ENCODE data around the gene COMMD3.
"Not testable (repeated sequence)": the region's sequence is repeated elsewhere in the genome, so short reads cannot be mapped to it uniquely, and the experiment has no call there.

The COMMD3 gene

DNA sequence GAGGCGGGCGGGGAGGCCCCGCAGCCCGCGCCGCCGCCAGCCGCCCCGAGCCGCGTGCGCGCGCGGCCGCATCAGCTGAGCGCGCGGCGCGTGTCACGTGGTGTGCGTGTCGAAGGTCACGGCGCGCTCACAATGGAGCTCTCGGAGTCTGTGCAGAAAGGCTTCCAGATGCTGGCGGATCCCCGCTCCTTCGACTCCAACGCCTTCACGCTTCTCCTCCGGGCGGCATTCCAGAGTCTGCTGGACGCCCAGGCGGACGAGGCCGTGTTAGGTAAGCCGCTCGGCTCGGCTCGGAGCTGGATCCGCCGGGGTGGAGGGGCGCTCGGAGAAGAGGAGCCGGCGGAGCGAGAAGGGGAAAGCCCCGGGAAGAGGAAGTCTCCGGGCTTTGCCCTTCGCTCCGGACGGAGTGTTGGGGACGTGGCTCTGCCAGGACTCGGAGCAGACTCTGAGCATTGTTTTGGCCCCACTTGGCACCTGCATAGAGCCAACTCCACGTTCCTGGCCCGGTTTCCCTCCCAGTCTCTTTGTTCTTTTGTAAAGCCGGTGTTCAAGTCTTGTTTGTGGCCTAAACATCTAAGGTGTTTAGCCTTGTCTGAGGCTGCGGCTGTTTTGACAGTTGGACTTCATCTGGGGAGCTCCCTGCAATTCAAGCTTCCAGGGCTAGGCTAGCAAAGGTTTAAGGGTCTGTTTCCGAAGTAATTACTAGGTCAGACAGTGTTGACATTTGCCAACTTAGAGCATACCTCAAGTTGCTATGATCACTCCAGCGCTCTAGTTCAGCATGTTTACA is at the start of gene COMMD3:
COMMD3 (plus strand) TSS at position 103 of the 790 bp plus-strand sequence; CDS start at position 133, 30 bp downstream.
- DNase-seq (ENCODE audit: low read depth), result peak; percentile 61

- no peak for DNase-seq (ENCODE audit: low read depth)
Measured at GRCh38 chr10:22268503-22268902, 47.7 kb upstream of the COMMD3 start.

GRCh38 chr10:22271786-22272185 is 44.4 kb upstream of the COMMD3 start:
- DNase-seq (ENCODE audit: low read depth), result no peak

DNA sequence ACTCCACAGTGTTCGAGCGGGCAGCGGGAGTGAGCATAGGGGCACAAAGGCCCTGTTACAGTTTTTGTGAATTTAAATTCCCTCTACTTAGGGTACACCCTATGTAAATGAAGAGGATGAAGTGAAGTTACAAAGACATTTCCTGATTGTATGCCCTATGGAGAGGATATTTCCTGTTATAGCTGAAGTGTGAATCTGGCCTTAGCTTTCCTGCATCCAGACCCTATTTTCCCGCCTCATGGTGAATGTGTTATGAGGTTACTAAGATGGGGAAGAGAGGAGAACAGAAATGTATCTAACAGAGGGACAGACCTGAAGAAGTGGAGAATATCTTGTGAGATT is 37.8 kb upstream of the COMMD3 start:
- no peak for DNase-seq (ENCODE audit: low read depth)

GRCh38 chr10:22280078-22280477 is 36.1 kb upstream of the COMMD3 start:
- DNase-seq (ENCODE audit: low read depth), result no peak

DNA sequence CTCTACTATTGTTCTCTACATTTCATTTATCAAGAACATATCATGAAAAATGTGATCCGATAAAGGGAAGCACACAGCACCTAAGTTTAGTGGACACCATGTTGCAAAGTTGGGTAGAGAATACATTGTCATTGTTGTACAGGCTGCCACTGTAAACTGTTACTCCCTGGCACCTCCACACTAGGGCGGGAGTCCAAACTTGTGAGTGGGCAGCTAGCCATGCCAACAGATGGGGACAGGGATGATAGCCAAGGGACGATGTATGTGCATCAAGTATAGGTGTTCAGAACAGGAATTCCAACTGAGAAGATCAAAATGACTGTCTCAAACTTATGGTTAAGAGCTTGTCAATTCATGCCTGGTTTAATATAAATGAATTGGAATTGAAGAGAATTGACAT is 31.1 kb upstream of the COMMD3 start:
- DNase-seq (ENCODE audit: low read depth), result no peak

- DNase-seq (ENCODE audit: low read depth), result no peak
Measured at GRCh38 chr10:22293747-22294404, 22.3 kb upstream of the COMMD3 start.

- no peak for DNase-seq (ENCODE audit: low read depth)
Measured at GRCh38 chr10:22294694-22295093, 21.5 kb upstream of the COMMD3 start.

- DNase-seq (ENCODE audit: low read depth), result no peak
Measured at GRCh38 chr10:22301193-22301592, 15.0 kb upstream of the COMMD3 start.

DNA sequence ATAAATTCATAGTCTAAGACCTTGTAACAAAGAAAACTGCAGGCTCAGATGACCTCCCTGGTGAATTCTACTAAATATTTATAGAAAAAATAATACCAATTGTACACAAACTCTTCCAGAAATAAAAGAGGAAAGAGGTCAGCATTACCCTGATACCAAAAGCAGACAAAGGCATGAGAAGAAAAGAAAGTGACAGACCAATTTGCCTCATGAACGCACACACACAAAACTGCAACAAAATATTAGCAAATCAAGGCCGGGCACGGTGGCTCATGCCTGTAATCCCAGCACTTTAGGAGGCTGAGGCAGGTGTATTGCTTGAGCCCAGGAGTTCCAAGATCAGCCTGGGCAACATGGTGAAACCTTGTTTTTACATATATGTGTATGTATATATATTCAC is 12.7 kb upstream of the COMMD3 start:
- DNase-seq (ENCODE audit: low read depth), result no peak

DNA sequence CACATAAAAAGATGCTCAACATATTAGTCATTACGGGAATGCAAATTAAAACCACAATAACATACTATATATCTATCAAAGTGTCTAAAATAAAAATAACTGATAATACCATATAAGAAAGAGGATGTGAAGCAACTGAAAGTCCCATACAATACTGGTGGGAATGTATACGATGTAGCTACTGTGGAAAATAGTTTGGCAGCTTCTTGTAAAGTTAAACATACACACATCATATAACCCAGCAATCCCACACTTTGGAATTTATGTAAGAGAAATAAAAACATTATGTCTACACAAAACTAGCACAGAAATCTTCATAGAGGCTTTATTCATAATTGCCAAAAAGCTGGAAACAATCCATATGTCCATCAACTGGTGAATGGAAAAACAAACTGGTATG is 10.5 kb upstream of the COMMD3 start:
- no peak for DNase-seq (ENCODE audit: low read depth)

- no peak for DNase-seq (ENCODE audit: low read depth)
Measured at GRCh38 chr10:22308390-22308789, 7.8 kb upstream of the COMMD3 start.

GRCh38 chr10:22309180-22310000 is 6.8 kb upstream of the COMMD3 start:
- no peak for DNase-seq (ENCODE audit: low read depth)

DNA sequence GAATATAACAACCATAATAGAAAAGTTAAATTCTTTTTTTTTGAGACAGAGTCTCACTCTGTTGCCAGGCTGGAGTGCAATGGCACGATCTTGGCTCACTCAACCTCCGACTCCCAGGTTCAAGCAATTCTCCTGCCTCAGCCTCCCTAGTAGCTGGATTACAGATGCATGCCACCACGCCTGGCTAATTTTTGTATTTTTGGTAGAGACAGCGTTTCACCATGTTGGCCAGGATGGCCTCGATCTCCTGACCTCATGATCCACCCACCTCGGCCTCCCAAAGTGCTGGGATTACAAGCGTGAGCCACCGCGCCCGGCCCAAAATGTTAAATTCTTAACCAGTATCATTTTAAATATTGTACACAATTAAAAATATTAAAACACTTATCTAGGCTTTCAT is 6.2 kb upstream of the COMMD3 start:
- not testable (repeated sequence) for DNase-seq (ENCODE audit: low read depth)

DNA sequence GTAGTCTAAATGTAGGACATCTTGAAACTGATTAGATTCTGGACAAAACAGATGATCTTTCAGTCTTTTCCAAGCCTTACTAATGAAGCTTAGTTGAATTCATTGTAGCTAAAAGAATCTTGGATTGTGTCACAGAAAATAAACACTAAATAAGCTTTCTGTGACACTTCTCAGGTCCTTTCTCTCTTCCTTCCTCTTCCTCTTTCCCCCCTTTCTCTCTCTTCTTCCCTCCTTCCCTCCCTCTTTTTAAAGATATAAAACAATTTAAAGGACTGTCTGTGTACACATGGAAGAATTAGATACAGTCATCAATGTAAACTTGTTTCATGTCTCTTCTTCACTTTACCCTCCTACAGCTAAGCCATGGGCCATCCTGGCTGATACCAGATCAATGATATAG is 5.3 kb upstream of the COMMD3 start:
- DNase-seq (ENCODE audit: low read depth), result no peak

GRCh38 chr10:22314852-22315251 is 1.3 kb upstream of the COMMD3 start:
- DNase-seq (ENCODE audit: low read depth), result no peak

DNA sequence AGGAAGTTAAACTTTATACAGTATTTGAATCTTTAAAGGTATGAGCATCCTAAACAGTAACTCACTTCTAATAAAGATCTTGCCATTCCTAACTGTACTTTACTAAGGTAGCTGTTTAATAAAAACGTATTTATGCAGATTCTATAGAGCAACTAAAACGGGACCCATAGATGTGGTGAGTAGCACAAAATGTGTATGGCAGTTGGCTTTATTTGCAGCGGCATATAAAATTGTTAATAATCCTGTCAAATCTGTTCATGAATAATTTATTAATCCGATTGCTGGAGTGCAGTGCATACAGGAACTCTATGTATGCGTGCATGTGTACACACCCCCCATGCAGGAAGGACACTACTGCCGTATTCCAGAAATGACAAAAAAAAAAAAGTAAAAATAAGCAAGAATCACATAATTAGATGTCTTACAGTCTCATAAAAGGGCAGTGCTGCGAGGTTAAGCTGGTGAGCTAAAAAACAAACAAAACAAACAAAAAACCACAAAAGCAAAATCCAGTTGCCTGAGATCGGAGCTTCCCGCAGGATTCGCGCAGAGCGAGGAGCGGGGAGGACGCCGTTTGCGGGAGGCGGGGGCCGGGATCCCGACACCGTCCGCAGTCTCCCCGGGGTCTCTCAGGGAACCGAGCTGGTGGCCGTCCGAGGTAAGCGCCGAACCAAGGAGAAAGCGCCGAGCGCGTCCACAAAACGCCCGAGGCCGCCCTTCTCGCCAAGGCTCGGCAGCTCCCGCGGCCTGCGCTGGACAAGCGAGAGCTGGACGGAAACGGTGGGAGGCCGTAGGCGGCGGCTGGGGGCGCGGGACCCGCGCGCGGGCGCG is 518 bp upstream of the COMMD3 start:
- no peak for DNase-seq (ENCODE audit: low read depth)

- no peak for DNase-seq (ENCODE audit: low read depth)
Measured at GRCh38 chr10:22317076-22317370, 835 bp downstream of the COMMD3 start.

DNA sequence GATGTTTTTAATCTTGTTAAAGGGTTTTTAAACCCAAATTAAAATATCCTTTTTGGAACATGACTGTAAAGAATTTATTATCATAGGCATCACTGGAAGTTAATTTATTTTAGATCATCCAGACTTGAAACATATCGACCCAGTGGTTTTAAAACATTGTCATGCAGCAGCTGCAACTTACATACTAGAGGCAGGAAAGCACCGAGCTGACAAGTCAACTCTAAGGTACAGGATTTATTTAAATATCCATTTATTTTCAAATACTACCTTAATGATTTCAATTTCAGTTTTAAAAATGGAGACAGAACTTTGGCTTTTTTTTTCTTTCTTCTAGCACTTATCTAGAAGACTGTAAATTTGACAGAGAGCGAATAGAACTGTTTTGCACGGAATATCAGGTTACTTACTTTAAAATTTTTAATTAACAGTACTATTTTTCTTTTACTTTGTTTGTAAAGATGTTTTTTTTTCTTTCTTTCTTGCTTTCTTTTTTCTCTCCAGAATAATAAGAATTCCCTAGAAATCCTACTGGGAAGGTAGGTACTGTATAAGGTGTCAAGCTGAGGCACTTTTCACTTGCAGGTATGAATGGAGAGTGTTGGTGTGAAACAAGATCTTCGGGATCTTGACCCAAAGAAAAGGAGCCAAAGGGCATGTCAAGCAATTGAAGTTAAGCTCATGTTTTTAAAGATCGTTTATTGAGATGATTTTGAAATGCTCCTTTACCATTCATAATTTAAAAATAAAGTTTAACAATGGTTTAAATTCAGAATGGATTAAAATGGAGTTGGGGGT is 1.8 kb downstream of the COMMD3 start:
- DNase-seq (ENCODE audit: low read depth), result no peak

GRCh38 chr10:22318772-22319171 is 2.6 kb downstream of the COMMD3 start:
- DNase-seq (ENCODE audit: low read depth), result no peak

GRCh38 chr10:22319547-22319979 is 3.4 kb downstream of the COMMD3 start:
- no peak for DNase-seq (ENCODE audit: low read depth)
